B cell (primary cell): ENCODE results near the gene TGFBR3. TPM values are rescaled to one million over a fixed set of nuclear protein-coding genes. Genes with fewer than 3 reads are reported as not detected.

Experiments
- ATAC-seq: fragments of 200-7000 bp; cut with Tn5 transposase; one replicate; pipeline ENCODE4 v1.10.0; 2021; ENCODE audit warnings: low read depth, mild to moderate bottlenecking, moderate number of reproducible peaks, moderate library complexity
- CTCF ChIA-PET: fragments of 350-600 bp; sonication (Branson Sonifier 250); formaldehyde crosslinking; loops from one replicate; lab custom pipeline; 2021; ENCODE audit warnings: antibody characterized with exemption, inconsistent platforms; lab: Charles Lee
- POLR2A ChIA-PET: fragments of 350-600 bp; sonication (Branson Sonifier 250); formaldehyde crosslinking; loops from one replicate; lab custom pipeline; 2021; ENCODE audit warnings: antibody characterized with exemption; lab: Charles Lee
- DNase-seq: peaks from one replicate; pipeline ENCODE4 v3.0.0; 2013
- H2AFZ ChIP-seq: 2 replicates; pipeline ENCODE4 v1.6.1; 2012; ENCODE audit warnings: mild to moderate bottlenecking, low read depth, low read length; ENCODE audit not compliant: insufficient read depth, poor library complexity, severe bottlenecking
- H3K27ac ChIP-seq, 2 donors: 1 replicate in 1 of 2; 2 replicates in 1 of 2; pipeline ENCODE4 v1.5.1; 2012 to 2013; ENCODE audit warnings: low read length in 2 of 2, mild to moderate bottlenecking in 2 of 2, moderate library complexity in 1 of 2
- H3K27me3 ChIP-seq, 4 experiments: fragments of 200-600 bp in 1 of 4; sonication (generic) in 1 of 4; replicated peaks in 1 of 4; 1 replicate in 2 of 4; 2 replicates in 2 of 4; pipeline versions ENCODE4 v1.6.1 to v1.7.0; 2013 to 2016; ENCODE audit warnings: low read length in 3 of 4, mild to moderate bottlenecking in 2 of 4, mixed read lengths in 1 of 4, moderate library complexity in 1 of 4; ENCODE audit not compliant: insufficient read depth in 4 of 4, control insufficient read depth in 3 of 4; ENCODE audit errors: control extremely low read depth in 1 of 4
- H3K36me3 ChIP-seq, 2 experiments: replicated peaks in 1 of 2; 1 replicate in 1 of 2; 2 replicates in 1 of 2; pipeline versions ENCODE4 v1.6.1 to v1.7.1; 2013; ENCODE audit warnings: low read length in 1 of 2; ENCODE audit not compliant: insufficient read depth in 2 of 2, control insufficient read depth in 1 of 2; ENCODE audit errors: control extremely low read depth in 1 of 2, extremely low read depth in 1 of 2
- H3K4me1 ChIP-seq, 2 donors: fragments of 200-600 bp in 1 of 2; sonication (generic) in 1 of 2; 1 replicate in 1 of 2; 2 replicates in 1 of 2; pipeline versions ENCODE4 v1.5.1 to v1.6.1; 2013 to 2017; ENCODE audit warnings: low read length in 2 of 2; ENCODE audit not compliant: control insufficient read depth in 2 of 2, insufficient read depth in 2 of 2
- H3K4me2 ChIP-seq: replicated peaks from 2 replicates; pipeline ENCODE3; 2012; ENCODE audit warnings: mild to moderate bottlenecking, low read depth, low read length; ENCODE audit not compliant: poor library complexity, severe bottlenecking
- H3K4me3 ChIP-seq, 5 experiments: fragments of 200-600 bp in 1 of 5; sonication (generic) in 1 of 5; 1 replicate in 3 of 5; 2 replicates in 2 of 5; pipeline versions ENCODE4 v1.5.1 to v1.7.0; 2011 to 2016; ENCODE audit warnings: low read length in 4 of 5, mild to moderate bottlenecking in 4 of 5, low read depth in 2 of 5, control low read depth in 1 of 5, moderate library complexity in 1 of 5; ENCODE audit not compliant: insufficient read depth in 1 of 5; ENCODE audit errors: control extremely low read depth in 1 of 5, extremely low read depth in 1 of 5
- H3K79me2 ChIP-seq: fragments of 200-600 bp; sonication (generic); one replicate; pipeline ENCODE4 v1.6.0; 2016; ENCODE audit warnings: low read length; ENCODE audit not compliant: control insufficient read depth, insufficient read depth
- H3K9ac ChIP-seq: fragments of 200-600 bp; sonication (generic); 2 replicates; pipeline ENCODE4 v1.6.1; 2017; ENCODE audit warnings: mild to moderate bottlenecking, low read length, moderate library complexity
- H3K9me3 ChIP-seq, 3 donors: one replicate each; pipeline versions ENCODE4 v1.6.1 to v1.7.1; 2013; ENCODE audit warnings: low read length in 2 of 3; ENCODE audit not compliant: control insufficient read depth in 2 of 3, insufficient read depth in 1 of 3; ENCODE audit errors: control extremely low read depth in 1 of 3
- H4K20me1 ChIP-seq: 2 replicates; pipeline ENCODE4 v1.6.0; 2012; ENCODE audit warnings: mild to moderate bottlenecking, low read length; ENCODE audit not compliant: insufficient read depth, control insufficient read depth, poor library complexity, severe bottlenecking
- H3K27ac Mint-ChIP-seq: one replicate; pipeline ENCODE4 v1.8.0; 2021; ENCODE audit warnings: mixed read lengths
- H3K27me3 Mint-ChIP-seq: one replicate; pipeline ENCODE4 v1.8.0; 2021; ENCODE audit warnings: mixed read lengths
- H3K4me1 Mint-ChIP-seq: one replicate; pipeline ENCODE4 v1.8.0; 2021; ENCODE audit warnings: mixed read lengths
- H3K4me3 Mint-ChIP-seq: one replicate; pipeline ENCODE4 v1.8.0; 2021; ENCODE audit warnings: mixed read lengths
- H3K9me3 Mint-ChIP-seq: one replicate; pipeline ENCODE4 v1.8.0; 2022; ENCODE audit warnings: mixed read lengths; ENCODE audit not compliant: insufficient read depth
- CTCF ChIP-seq: fragments of 200-600 bp; IDR thresholded peaks from one replicate; pipeline ENCODE4 v1.8.0; 2022; ENCODE audit warnings: antibody characterized with exemption, mild to moderate bottlenecking
- EZH2 ChIP-seq: IDR thresholded peaks from 2 replicates; pipeline ENCODE4 v1.6.1; 2012; ENCODE audit warnings: borderline replicate concordance, low read depth, mild to moderate bottlenecking, moderate library complexity, low read length; ENCODE audit not compliant: insufficient read depth, poor library complexity, severe bottlenecking
- WGBS: methylation state at CpG from one replicate; pipeline ENCODE4 v1.1.5; 2013; ENCODE audit warnings: missing lambda C conversion rate; ENCODE audit not compliant: insufficient coverage; 5-methylcytosine and 5-hydroxymethylcytosine counted together
- intact Hi-C: fragments of 100-400 bp; cut with micrococcal nuclease; formaldehyde crosslinking; loops from one replicate; pipeline ENCODE4 v1.10.0; 2022
- polyA plus RNA-seq: library from polyadenylated mRNA; depleted of rRNA; stranded (reverse); fragments of >200 nt; gene quantifications from 2 replicates; pipeline ENCODE4 v1.2.3, GENCODE V29; 2012
- total RNA-seq, 2 donors: library from RNA; stranded (reverse); fragments of 120-200 nt in 1 of 2; gene quantifications; 1 replicate in 1 of 2; 2 replicates in 1 of 2; pipeline versions ENCODE4 v1.2.3 to v1.2.4, GENCODE V29; 2013 to 2022

Gene TGFBR3
- total and polyA plus RNA-seq, 2 donors (not counting 1 experiment from before 2014, with no cell fraction given), result 0.10 to 0.12 TPM

DNA sequence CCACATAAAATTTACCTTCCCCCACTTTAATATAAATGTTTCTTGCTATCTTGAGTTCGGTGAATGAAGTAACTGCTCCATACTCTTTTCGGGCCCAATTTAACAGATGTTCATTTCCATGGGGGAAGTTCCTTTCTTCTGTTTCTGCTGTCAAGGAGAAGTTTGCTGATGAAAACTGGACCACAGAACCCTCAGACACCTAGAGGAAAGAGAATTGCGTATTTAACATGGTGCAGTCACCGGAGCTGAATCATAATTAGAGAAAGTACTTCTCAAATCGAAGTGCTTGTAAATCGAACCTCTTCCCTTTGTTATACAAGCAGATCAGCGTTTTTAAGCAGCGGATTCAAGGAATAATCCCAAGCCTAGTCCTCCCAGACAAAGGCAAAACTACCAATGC, 151.2 kb downstream of the TGFBR3 start:
- H3K4me2 ChIP-seq, result no peak overlapping the region
- Mint-ChIP-seq H3K27me3 (peaks cover 18% of the 10 kb centered on the region), H3K9me3 (no peaks in the 10 kb centered on the region), H3K4me1 (peaks cover 4% of the 10 kb centered on the region), H3K27ac (no peak overlapping the region), H3K4me3 (no peak overlapping the region)
- ATAC-seq (no peak), DNase-seq (no peak)
- H3K36me3 ChIP-seq, result no peaks in the 10 kb centered on the region
- H4K20me1 ChIP-seq, result no peaks in the 10 kb centered on the region
- H3K4me1 ChIP-seq, result peaks cover 0 to 5% of the 10 kb centered on the region in 2 donors
- no peak overlapping the region for H3K4me3 ChIP-seq
- no peak overlapping the region for H3K9ac ChIP-seq
- no peaks in the 10 kb centered on the region for H3K79me2 ChIP-seq
- H3K27me3 ChIP-seq, result peaks cover 0 to 6% (median under 1%) of the 10 kb centered on the region in 4 experiments
- no peak overlapping the region for H3K27ac ChIP-seq
- peaks cover 0 to 4% (median 0%) of the 10 kb centered on the region in 3 donors for H3K9me3 ChIP-seq
- WGBS, result 81% methylated on average over 5 of the region's 8 CpGs
- POLR2A ChIA-PET, result no interaction called here
- intact Hi-C loops, result no loop called here
- H2AFZ ChIP-seq, result no peak overlapping the region
- CTCF ChIA-PET, result no interaction called here
- TF ChIP-seq EZH2 (no peak), CTCF (no peak)

DNA sequence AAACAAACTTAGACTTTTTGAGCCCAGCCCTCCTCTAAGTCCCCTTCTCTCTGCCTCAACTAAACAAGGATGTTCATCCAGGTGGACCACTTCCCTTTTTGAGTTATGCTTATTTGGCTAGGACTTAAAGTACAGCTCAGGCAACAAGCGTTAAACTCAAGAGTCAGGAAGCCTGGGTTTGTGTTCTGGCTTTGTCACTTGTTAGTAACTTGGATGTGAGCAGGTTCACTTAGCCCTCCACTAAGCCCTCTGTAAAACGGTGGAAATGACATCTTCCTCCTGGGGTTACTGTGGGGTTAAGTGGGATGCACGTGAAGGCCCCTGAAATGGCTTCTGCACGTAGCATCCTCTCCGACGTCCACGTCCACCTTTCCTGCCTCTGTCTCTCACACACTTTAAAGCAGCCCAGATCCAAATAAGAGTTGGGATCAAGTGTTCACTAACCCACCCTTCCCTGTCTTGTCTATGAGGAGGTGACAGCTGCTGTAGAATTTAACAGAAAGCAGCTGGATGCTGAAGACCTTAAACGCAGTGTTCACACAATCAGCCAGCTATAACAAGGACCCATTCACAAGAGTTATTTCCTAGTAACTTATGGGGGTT, 152.7 kb downstream of the TGFBR3 start:
- no peak for TF ChIP-seq EZH2
- TF ChIP-seq CTCF, result no peak
- no peaks in the 10 kb centered on the region for H3K9me3 Mint-ChIP-seq
- no peak overlapping the region for H3K9ac ChIP-seq
- H3K27me3 Mint-ChIP-seq, result peaks cover 18% of the 10 kb centered on the region
- intact Hi-C loops, result no loop called here
- H3K27me3 ChIP-seq, result peaks cover 0 to 6% (median under 1%) of the 10 kb centered on the region in 4 experiments
- ATAC-seq (no peak), DNase-seq (no peak)
- H3K27ac Mint-ChIP-seq, result no peak overlapping the region
- peaks cover 0 to 5% of the 10 kb centered on the region in 2 donors for H3K4me1 ChIP-seq
- H3K36me3 ChIP-seq, result no peaks in the 10 kb centered on the region
- H3K27ac ChIP-seq, result no peak overlapping the region
- H3K4me2 ChIP-seq, result no peak overlapping the region
- H2AFZ ChIP-seq, result no peak overlapping the region
- H3K79me2 ChIP-seq, result no peaks in the 10 kb centered on the region
- no peak overlapping the region for H3K4me3 ChIP-seq
- no peak overlapping the region for H3K4me3 Mint-ChIP-seq
- ChIA-PET CTCF (no interaction called here), POLR2A (no interaction called here)
- no peaks in the 10 kb centered on the region for H4K20me1 ChIP-seq
- peaks cover 0 to 4% (median 0%) of the 10 kb centered on the region in 3 donors for H3K9me3 ChIP-seq
- 0% methylated on average over 1 of the region's 8 CpGs for WGBS
- H3K4me1 Mint-ChIP-seq, result peaks cover 4% of the 10 kb centered on the region
